Stomach (tissue), 4 donors: Measurements from ENCODE around the gene MRPL19.

Experiments used
- EP300 ChIP-seq: sonication (generic); formaldehyde crosslinking; IDR thresholded peaks from one replicate; pipeline ENCODE4 v1.6.1; 2017; ENCODE audit warnings: antibody characterized with exemption
- POLR2A ChIP-seq, 4 donors: fragments of 450-650 bp; IDR thresholded peaks; one replicate each; pipeline ENCODE4 v1.6.1; 2016; ENCODE audit warnings: antibody characterized with exemption in 4 of 4, control low read depth in 2 of 4, mild to moderate bottlenecking in 1 of 4, moderate library complexity in 1 of 4
- POLR2AphosphoS5 ChIP-seq, 3 donors: sonication (generic); formaldehyde crosslinking; IDR thresholded peaks; one replicate each; pipeline ENCODE4 v1.6.1; 2016; ENCODE audit warnings: antibody characterized with exemption in 3 of 3
- TF ChIP-seq, protein P1 (sequence below), 7 experiments: fragments of 450-650 bp in 4 of 7; fragments of 200-600 bp in 3 of 7; sonication (generic) in 3 of 7; IDR thresholded peaks; one replicate each; pipeline ENCODE4 v1.5.1; 2016 to 2019; ENCODE audit warnings: antibody characterized with exemption in 7 of 7, control low read depth in 2 of 7, mild to moderate bottlenecking in 1 of 7

DNA sequence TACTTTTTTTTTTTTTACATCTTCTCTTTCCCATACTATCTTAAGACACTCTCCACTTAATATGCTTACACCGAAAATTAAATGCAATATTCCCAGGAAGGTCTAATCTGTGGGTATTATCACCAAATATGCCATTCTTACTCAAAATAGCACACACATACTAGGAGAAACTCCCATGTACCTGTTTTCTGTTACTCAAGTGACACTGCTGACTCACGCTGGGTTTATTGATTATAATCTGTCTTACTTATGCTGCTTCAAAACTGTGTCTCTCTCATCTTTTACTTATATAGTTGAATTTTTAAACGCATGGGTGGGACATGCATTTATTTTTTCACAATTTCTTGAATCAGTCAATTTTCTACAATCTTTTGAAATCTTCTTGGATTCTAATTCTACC lies 29.9 kb downstream of the MRPL19 start:
- TF ChIP-seq, protein P1, sequence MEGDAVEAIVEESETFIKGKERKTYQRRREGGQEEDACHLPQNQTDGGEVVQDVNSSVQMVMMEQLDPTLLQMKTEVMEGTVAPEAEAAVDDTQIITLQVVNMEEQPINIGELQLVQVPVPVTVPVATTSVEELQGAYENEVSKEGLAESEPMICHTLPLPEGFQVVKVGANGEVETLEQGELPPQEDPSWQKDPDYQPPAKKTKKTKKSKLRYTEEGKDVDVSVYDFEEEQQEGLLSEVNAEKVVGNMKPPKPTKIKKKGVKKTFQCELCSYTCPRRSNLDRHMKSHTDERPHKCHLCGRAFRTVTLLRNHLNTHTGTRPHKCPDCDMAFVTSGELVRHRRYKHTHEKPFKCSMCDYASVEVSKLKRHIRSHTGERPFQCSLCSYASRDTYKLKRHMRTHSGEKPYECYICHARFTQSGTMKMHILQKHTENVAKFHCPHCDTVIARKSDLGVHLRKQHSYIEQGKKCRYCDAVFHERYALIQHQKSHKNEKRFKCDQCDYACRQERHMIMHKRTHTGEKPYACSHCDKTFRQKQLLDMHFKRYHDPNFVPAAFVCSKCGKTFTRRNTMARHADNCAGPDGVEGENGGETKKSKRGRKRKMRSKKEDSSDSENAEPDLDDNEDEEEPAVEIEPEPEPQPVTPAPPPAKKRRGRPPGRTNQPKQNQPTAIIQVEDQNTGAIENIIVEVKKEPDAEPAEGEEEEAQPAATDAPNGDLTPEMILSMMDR (IDR thresholded peaks at IDR 0.05) = no peak
- TF ChIP-seq EP300 (no peak), POLR2A (IDR thresholded peaks at IDR 0.05) (no peak), POLR2AphosphoS5 (IDR thresholded peaks at IDR 0.05) (no peak)
